Measurements from ENCODE around the gene RBMS2. TPM values are rescaled to one million over a fixed set of nuclear protein-coding genes. Genes with fewer than 3 reads are reported as not detected.
A peak's percentile ranks its signal among the peaks of the same experiment; 100 is the strongest.

RBMS2 gene
- total and polyA plus RNA-seq, 2 experiments from 2014 or later = 15.2 to 18.8 TPM

GRCh38 chr12:56546680-56547079 is 25.1 kb downstream of the RBMS2 start:
- no peak for DNase-seq (ENCODE audit: low spot score)
- Histone ChIP-seq H3K36me3 (replicated peaks; ENCODE audit: insufficient read depth, low read depth) (no peaks in the 10 kb centered on the region), H4K20me1 (ENCODE audit: insufficient read depth, poor library complexity, severe bottlenecking) (no peaks in the 10 kb centered on the region), H3K4me3 (no peak overlapping the region), H3K9me2 (replicated peaks; ENCODE audit: insufficient read depth) (no peaks in the 10 kb centered on the region), H3K79me2 (peaks cover 36% of the 10 kb centered on the region), H2AFZ (no peak overlapping the region), H3K4me1 (ENCODE audit: insufficient read depth) (no peaks in the 10 kb centered on the region), H3K4me2 (no peak overlapping the region), H3K27ac (no peak overlapping the region), H3K27me3 (no peaks in the 10 kb centered on the region), H3K9me3 (ENCODE audit: low read depth) (no peaks in the 10 kb centered on the region)
- 85% methylated on average over 5 of the region's 5 CpGs for WGBS (ENCODE audit: low lambda C conversion rate, missing lambda C conversion rate)
- TF ChIP-seq CTCF (IDR thresholded peaks at IDR 0.05; ENCODE audit: poor library complexity) = no peak

GRCh38 chr12:56551070-56551469 is 29.4 kb downstream of the RBMS2 start:
- Histone ChIP-seq H3K9me2 (replicated peaks; ENCODE audit: insufficient read depth) (no peaks in the 10 kb centered on the region), H3K4me3 (no peak overlapping the region), H3K4me1 (ENCODE audit: insufficient read depth) (no peaks in the 10 kb centered on the region), H3K4me2 (no peak overlapping the region), H3K9me3 (ENCODE audit: low read depth) (no peaks in the 10 kb centered on the region), H3K79me2 (peaks cover 32% of the 10 kb centered on the region), H3K36me3 (replicated peaks; ENCODE audit: insufficient read depth, low read depth) (no peaks in the 10 kb centered on the region), H3K27ac (no peak overlapping the region), H3K27me3 (no peaks in the 10 kb centered on the region), H2AFZ (no peak overlapping the region), H4K20me1 (ENCODE audit: insufficient read depth, poor library complexity, severe bottlenecking) (no peaks in the 10 kb centered on the region)
- WGBS (ENCODE audit: low lambda C conversion rate, missing lambda C conversion rate) = 95% methylated on average over 5 of the region's 5 CpGs
- TF ChIP-seq EZH2phosphoT487 (IDR thresholded peaks at IDR 0.05; ENCODE audit: low read depth, severe bottlenecking, unreplicated experiment) (no peak), EZH2 (IDR thresholded peaks at IDR 0.05; ENCODE audit: borderline replicate concordance) (no peak), CTCF (IDR thresholded peaks at IDR 0.05; ENCODE audit: poor library complexity) (no peak)
- DNase-seq (ENCODE audit: low spot score) = no peak

GRCh38 chr12:56565510-56566101 is 44.0 kb downstream of the RBMS2 start:
- Histone ChIP-seq H3K27ac (peak overlapping the region; percentile 82), H3K36me3 (replicated peaks; ENCODE audit: insufficient read depth, low read depth) (no peaks in the 10 kb centered on the region), H3K9me2 (replicated peaks; ENCODE audit: insufficient read depth) (no peaks in the 10 kb centered on the region), H3K4me2 (peak overlapping the region; percentile 66), H3K4me3 (no peak overlapping the region), H3K27me3 (no peaks in the 10 kb centered on the region), H3K4me1 (ENCODE audit: insufficient read depth) (peaks cover 18% of the 10 kb centered on the region), H2AFZ (peak overlapping the region; percentile 32), H3K9me3 (ENCODE audit: low read depth) (no peaks in the 10 kb centered on the region), H4K20me1 (ENCODE audit: insufficient read depth, poor library complexity, severe bottlenecking) (no peaks in the 10 kb centered on the region), H3K79me2 (peaks cover 8% of the 10 kb centered on the region)
- DNase-seq (ENCODE audit: low spot score) = peak; percentile 90
- 45% methylated on average over 6 of the region's 6 CpGs for WGBS (ENCODE audit: low lambda C conversion rate, missing lambda C conversion rate)
- TF ChIP-seq EZH2 (IDR thresholded peaks at IDR 0.05; ENCODE audit: borderline replicate concordance) (no peak), EZH2phosphoT487 (IDR thresholded peaks at IDR 0.05; ENCODE audit: low read depth, severe bottlenecking, unreplicated experiment) (no peak), CTCF (IDR thresholded peaks at IDR 0.05; ENCODE audit: poor library complexity) (no peak)

GRCh38 chr12:56568146-56568545 is 46.5 kb downstream of the RBMS2 start:
- H3K36me3 ChIP-seq (replicated peaks; ENCODE audit: insufficient read depth, low read depth) = no peaks in the 10 kb centered on the region
- TF ChIP-seq CTCF (IDR thresholded peaks at IDR 0.05; ENCODE audit: poor library complexity) (no peak), EZH2 (IDR thresholded peaks at IDR 0.05; ENCODE audit: borderline replicate concordance) (no peak)
- H3K4me3 ChIP-seq = no peak overlapping the region
- no peak overlapping the region for H3K27ac ChIP-seq
- peaks cover 18% of the 10 kb centered on the region for H3K4me1 ChIP-seq (ENCODE audit: insufficient read depth)
- no peaks in the 10 kb centered on the region for H4K20me1 ChIP-seq (ENCODE audit: insufficient read depth, poor library complexity, severe bottlenecking)
- no peaks in the 10 kb centered on the region for H3K27me3 ChIP-seq
- H3K79me2 ChIP-seq = no peaks in the 10 kb centered on the region
- no peak overlapping the region for H2AFZ ChIP-seq
- DNase-seq (ENCODE audit: low spot score) = no peak
- no peak overlapping the region for H3K4me2 ChIP-seq
- 92% methylated on average over 1 of the region's 1 CpG for WGBS (ENCODE audit: low lambda C conversion rate, missing lambda C conversion rate)
- no peaks in the 10 kb centered on the region for H3K9me3 ChIP-seq (ENCODE audit: low read depth)
- no peaks in the 10 kb centered on the region for H3K9me2 ChIP-seq (replicated peaks; ENCODE audit: insufficient read depth)

Data from hepatocyte (in vitro differentiated cells).